Transverse colon (tissue), 4 donors: ENCODE results near the gene SYT14. TPM values are rescaled to one million over a fixed set of nuclear protein-coding genes. Genes with fewer than 3 reads are reported as not detected.

Experiments used
- DNase-seq: peaks from one replicate; pipeline ENCODE4 v3.0.0-alpha.2; 2019
- H3K27ac ChIP-seq, 4 donors: fragments of 200-600 bp; sonication (generic); 2 replicates each; pipeline ENCODE4 v1.5.1; 2016 to 2018; ENCODE audit warnings: inconsistent platforms in 4 of 4
- H3K27me3 ChIP-seq: fragments of 200-600 bp; sonication (generic); 2 replicates; pipeline ENCODE4 v1.5.1; 2017; ENCODE audit warnings: inconsistent platforms
- H3K36me3 ChIP-seq, 4 donors: fragments of 200-600 bp; sonication (generic); 2 replicates each; pipeline ENCODE4 v1.5.1; 2017 to 2019; ENCODE audit warnings: inconsistent platforms in 4 of 4
- H3K4me1 ChIP-seq, 4 donors: fragments of 200-600 bp; sonication (generic); 2 replicates each; pipeline ENCODE4 v1.5.1; 2017 to 2020; ENCODE audit warnings: inconsistent platforms in 4 of 4
- H3K4me3 ChIP-seq, 4 donors: fragments of 200-600 bp; sonication (generic); 1 replicate in 1 of 4; 2 replicates in 3 of 4; pipeline versions ENCODE4 v1.5.1 to v1.6.1; 2017 to 2019; ENCODE audit warnings: inconsistent platforms in 4 of 4
- H3K9me3 ChIP-seq, 2 donors: fragments of 200-600 bp; sonication (generic); 2 replicates each; pipeline ENCODE4 v1.5.1; 2017 to 2019; ENCODE audit warnings: inconsistent platforms in 2 of 2
- CTCF ChIP-seq, 5 experiments: fragments of 200-600 bp in 3 of 5; fragments of 450-650 bp in 2 of 5; sonication (generic) in 3 of 5; IDR thresholded peaks; 1 replicate in 2 of 5; 2 replicates in 3 of 5; pipeline ENCODE4 v1.5.1; 2016 to 2017; ENCODE audit warnings: antibody characterized with exemption in 5 of 5, inconsistent platforms in 3 of 5, mild to moderate bottlenecking in 2 of 5, moderate library complexity in 1 of 5
- EP300 ChIP-seq: sonication (generic); formaldehyde crosslinking; IDR thresholded peaks from one replicate; pipeline ENCODE4 v1.6.1; 2017; ENCODE audit warnings: antibody characterized with exemption, low read depth
- POLR2A ChIP-seq: fragments of 450-650 bp; IDR thresholded peaks from one replicate; pipeline ENCODE4 v1.6.1; 2016; ENCODE audit warnings: antibody characterized with exemption, mild to moderate bottlenecking, moderate library complexity
- POLR2AphosphoS5 ChIP-seq, 3 donors: sonication (generic); formaldehyde crosslinking; IDR thresholded peaks; one replicate each; pipeline ENCODE4 v1.6.1; 2016; ENCODE audit warnings: antibody characterized with exemption in 3 of 3
- WGBS, 2 donors: methylation state at CpG; one replicate each; pipeline ENCODE4 v1.1.5; 2018; ENCODE audit warnings: low coverage in 1 of 2; 5-methylcytosine and 5-hydroxymethylcytosine counted together
- in situ Hi-C, 4 donors: fragments of 200-750 bp; cut with MboI; loops; one replicate each; pipeline versions ENCODE4 v1.15.0 to v1.15.1; 2017; ENCODE audit warnings: low sequenced_read_pairs in 3 of 4, low pct_ligation_motif_present in 1 of 4, low pct_unique_long_range_greater_than_20kb in 1 of 4
- intact Hi-C: fragments of 100-400 bp; cut with DNase I; formaldehyde crosslinking; loops from one replicate; pipeline ENCODE4 v1.15.1; 2023; ENCODE audit warnings: low total_unique reads
- total RNA-seq, 4 donors: library from RNA; depleted of rRNA; stranded (reverse); fragments of >200 nt; gene quantifications; one replicate each; pipeline ENCODE4 v1.1.0, GENCODE V29; 2016

SYT14 gene
- total RNA-seq, 4 donors from 2014 or later, result under 0.01 TPM; not detected in 3

GRCh38 chr1:209929751-209930150 lies 8.3 kb upstream of the SYT14 start:
- Histone ChIP-seq H3K36me3 (no peaks in the 10 kb centered on the region), H3K4me1 (no peaks in the 10 kb centered on the region), H3K9me3 (no peaks in the 10 kb centered on the region), H3K27me3 (no peaks in the 10 kb centered on the region), H3K4me3 (no peak overlapping the region), H3K27ac (no peak overlapping the region)
- intact Hi-C loops, result no loop called here
- no peak for DNase-seq
- in situ Hi-C loops, result no loop called here
- TF ChIP-seq POLR2AphosphoS5 (IDR thresholded peaks at IDR 0.05) (no peak), CTCF (IDR thresholded peaks at IDR 0.05) (no peak), POLR2A (no peak), EP300 (no peak)

- no peak for DNase-seq
- Histone ChIP-seq H3K4me3 (no peak overlapping the region), H3K27ac (no peak overlapping the region), H3K9me3 (no peaks in the 10 kb centered on the region), H3K27me3 (peaks cover 7% of the 10 kb centered on the region), H3K4me1 (no peaks in the 10 kb centered on the region), H3K36me3 (no peaks in the 10 kb centered on the region)
- intact Hi-C loops, result no loop called here
- no peak for TF ChIP-seq CTCF (IDR thresholded peaks at IDR 0.05)
- TF ChIP-seq POLR2A, result no peak
- no peak for TF ChIP-seq POLR2AphosphoS5 (IDR thresholded peaks at IDR 0.05)
- TF ChIP-seq EP300, result no peak
- in situ Hi-C loops, result no loop called here
- 61 to 72% methylated on average over 2 of the region's 2 CpGs for WGBS, 2 donors
Observed at GRCh38 chr1:209931141-209931540, 6.9 kb upstream of the SYT14 start.

GRCh38 chr1:209936125-209936524 lies 1.9 kb upstream of the SYT14 start:
- WGBS, 2 donors, result 92 to 97% methylated on average over 5 to 6 of the region's 6 CpGs
- Histone ChIP-seq H3K9me3 (no peaks in the 10 kb centered on the region), H3K27me3 (peaks cover 48% of the 10 kb centered on the region), H3K27ac (no peak overlapping the region), H3K4me1 (peaks cover 0 to 3% (median 0%) of the 10 kb centered on the region in 4 donors), H3K36me3 (no peaks in the 10 kb centered on the region), H3K4me3 (no peak overlapping the region)
- DNase-seq, result no peak
- in situ Hi-C loops, result no loop called here
- TF ChIP-seq POLR2A (no peak), CTCF (IDR thresholded peaks at IDR 0.05) (no peak), EP300 (no peak), POLR2AphosphoS5 (IDR thresholded peaks at IDR 0.05) (no peak)
- intact Hi-C loops, result no loop called here

GRCh38 chr1:209945377-209945776 lies 7.4 kb downstream of the SYT14 start:
- intact Hi-C loops, result no loop called here
- 53 to 80% methylated on average over 2 of the region's 2 CpGs for WGBS, 2 donors

More at GRCh38 chr1:209945377-209945776, 7.4 kb downstream of the SYT14 start:
- Histone ChIP-seq H3K27ac (no peak overlapping the region), H3K27me3 (peaks cover 15% of the 10 kb centered on the region), H3K9me3 (no peaks in the 10 kb centered on the region), H3K4me1 (no peaks in the 10 kb centered on the region), H3K4me3 (no peak overlapping the region), H3K36me3 (no peaks in the 10 kb centered on the region)
- TF ChIP-seq CTCF (IDR thresholded peaks at IDR 0.05) (no peak), POLR2AphosphoS5 (IDR thresholded peaks at IDR 0.05) (no peak), EP300 (no peak), POLR2A (no peak)
- DNase-seq, result no peak
- in situ Hi-C loops, result no loop called here
